ENCODE results near the gene ARMC3.

The ARMC3 gene

GRCh38 chr10:23079700-23080099 is 151.8 kb downstream of the ARMC3 start:
- no peak for DNase-seq (ENCODE audit: low read depth)

DNA sequence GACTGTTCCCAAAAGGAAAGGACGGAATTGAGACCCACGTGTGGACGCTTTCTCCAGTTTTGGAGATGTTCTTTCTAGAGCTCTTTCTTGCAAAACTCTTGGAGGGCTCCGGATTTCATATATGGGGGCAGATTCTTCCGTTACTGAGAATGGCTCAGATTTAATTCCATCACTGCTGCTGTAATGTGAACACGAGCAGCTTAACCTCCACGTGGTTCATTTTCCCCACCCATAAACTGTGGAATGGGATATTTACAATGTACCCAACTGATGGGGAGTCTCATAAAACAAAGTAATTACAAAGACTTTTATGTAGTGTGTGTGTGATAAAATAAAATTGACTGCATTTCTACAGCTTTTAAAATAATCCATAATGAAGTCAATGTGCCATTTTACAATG is 152.4 kb downstream of the ARMC3 start:
- no peak for DNase-seq (ENCODE audit: low read depth)

GRCh38 chr10:23081221-23081750 is 153.4 kb downstream of the ARMC3 start:
- DNase-seq (ENCODE audit: low read depth), result no peak

DNA sequence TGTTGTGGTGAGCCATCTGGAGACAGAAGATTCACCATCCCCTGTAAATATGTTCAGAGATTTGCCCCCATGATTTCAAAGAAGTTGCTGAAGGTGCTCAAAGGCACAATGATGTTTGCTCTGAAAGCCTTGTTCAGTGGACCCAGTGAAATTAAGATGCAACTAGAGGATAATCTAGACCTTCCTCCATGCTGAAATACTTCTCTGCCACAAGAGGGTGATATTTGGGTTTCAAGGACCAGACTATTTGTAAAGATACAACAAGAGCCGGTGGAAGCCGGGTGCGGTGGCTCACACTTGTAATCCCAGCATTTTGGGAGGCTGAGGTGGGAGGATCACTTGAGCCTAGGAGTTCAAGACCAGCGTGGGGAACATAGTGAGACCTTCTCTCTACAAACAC is 154.0 kb downstream of the ARMC3 start:
- DNase-seq (ENCODE audit: low read depth), result no peak

Data from GM04504 (cell line).